Muscle layer of duodenum (tissue), 2 donors: Measurements from ENCODE around the gene FAM53A.

Experiments
- H3K27ac ChIP-seq: one replicate; pipeline ENCODE4 v1.7.0; 2013; ENCODE audit warnings: mild to moderate bottlenecking, low read length
- H3K27me3 ChIP-seq: one replicate; pipeline ENCODE4 v1.7.0; 2013; ENCODE audit warnings: low read depth, mild to moderate bottlenecking, control low read depth, low read length
- H3K36me3 ChIP-seq, 2 donors: one replicate each; pipeline ENCODE4 v1.7.0; 2013; ENCODE audit warnings: low read length in 2 of 2, control low read depth in 1 of 2, mild to moderate bottlenecking in 1 of 2; ENCODE audit not compliant: insufficient read depth in 2 of 2, control insufficient read depth in 1 of 2
- H3K4me1 ChIP-seq, 2 donors: one replicate each; pipeline ENCODE4 v1.7.0; 2013; ENCODE audit warnings: low read length in 2 of 2, mild to moderate bottlenecking in 2 of 2, control low read depth in 1 of 2, moderate library complexity in 1 of 2; ENCODE audit not compliant: insufficient read depth in 2 of 2, control insufficient read depth in 1 of 2
- H3K4me3 ChIP-seq, 2 donors: one replicate each; pipeline ENCODE4 v1.7.0; 2013; ENCODE audit warnings: low read length in 2 of 2, low read depth in 1 of 2, mild to moderate bottlenecking in 1 of 2
- H3K9me3 ChIP-seq, 2 donors: one replicate each; pipeline ENCODE4 v1.7.0; 2013; ENCODE audit warnings: low read length in 2 of 2, control low read depth in 1 of 2, mild to moderate bottlenecking in 1 of 2; ENCODE audit not compliant: control insufficient read depth in 1 of 2
- donor health status: healthy.

The FAM53A gene

GRCh38 chr4:1683736-1684505 lies at the start of gene FAM53A:
Gene FAM53A (minus strand): TSS chr4:1684313. CDS start chr4:1668741, 15,572 bp downstream.
- Histone ChIP-seq H3K27ac (peak within 1 kb of the TSS; percentile 35), H3K36me3 (no peaks in the 10 kb centered on the region), H3K27me3 (no peaks in the 10 kb centered on the region), H3K4me1 (peaks cover 0 to 7% of the 10 kb centered on the region in 2 donors), H3K9me3 (no peaks in the 10 kb centered on the region), H3K4me3 (peak within 1 kb of the TSS; percentile 52 to 71)

GRCh38 chr4:1732911-1733310 lies 48.8 kb upstream of the FAM53A start:
- peaks cover 2 to 3% of the 10 kb centered on the region in 2 donors for H3K9me3 ChIP-seq
- H3K4me1 ChIP-seq = no peaks in the 10 kb centered on the region
- peaks cover 9 to 53% of the 10 kb centered on the region in 2 donors for H3K36me3 ChIP-seq
- no peak overlapping the region for H3K4me3 ChIP-seq
- no peak overlapping the region for H3K27ac ChIP-seq
- H3K27me3 ChIP-seq = no peaks in the 10 kb centered on the region

DNA sequence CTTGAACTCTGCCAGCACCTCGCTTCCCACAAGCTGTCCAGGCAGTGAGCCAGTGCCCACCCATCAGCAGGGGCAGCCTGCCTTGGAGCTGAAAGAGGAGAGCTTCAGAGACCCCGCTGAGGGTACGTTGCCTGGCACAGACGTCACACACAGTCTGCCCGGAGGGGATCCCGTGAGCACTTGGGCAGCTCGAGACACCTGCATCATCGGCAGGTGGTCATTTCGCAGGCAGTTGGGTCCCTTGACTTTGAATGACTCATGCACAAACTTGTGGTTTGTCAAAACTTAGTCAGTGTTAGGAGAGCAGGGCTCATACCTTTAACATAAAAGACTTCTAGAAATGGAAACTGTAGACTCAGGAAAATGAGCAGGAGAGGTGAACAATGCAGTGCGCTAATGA lies 47.1 kb upstream of the FAM53A start:
- H3K27ac ChIP-seq = no peak overlapping the region
- H3K9me3 ChIP-seq = no peaks in the 10 kb centered on the region
- peaks cover 8 to 42% of the 10 kb centered on the region in 2 donors for H3K36me3 ChIP-seq
- no peaks in the 10 kb centered on the region for H3K4me1 ChIP-seq
- no peak overlapping the region for H3K4me3 ChIP-seq
- no peaks in the 10 kb centered on the region for H3K27me3 ChIP-seq

GRCh38 chr4:1730532-1731135 lies 46.5 kb upstream of the FAM53A start:
- Histone ChIP-seq H3K4me3 (no peak overlapping the region), H3K27ac (no peak overlapping the region), H3K4me1 (no peaks in the 10 kb centered on the region), H3K9me3 (no peaks in the 10 kb centered on the region), H3K27me3 (no peaks in the 10 kb centered on the region), H3K36me3 (peaks cover 8 to 38% of the 10 kb centered on the region in 2 donors)

DNA sequence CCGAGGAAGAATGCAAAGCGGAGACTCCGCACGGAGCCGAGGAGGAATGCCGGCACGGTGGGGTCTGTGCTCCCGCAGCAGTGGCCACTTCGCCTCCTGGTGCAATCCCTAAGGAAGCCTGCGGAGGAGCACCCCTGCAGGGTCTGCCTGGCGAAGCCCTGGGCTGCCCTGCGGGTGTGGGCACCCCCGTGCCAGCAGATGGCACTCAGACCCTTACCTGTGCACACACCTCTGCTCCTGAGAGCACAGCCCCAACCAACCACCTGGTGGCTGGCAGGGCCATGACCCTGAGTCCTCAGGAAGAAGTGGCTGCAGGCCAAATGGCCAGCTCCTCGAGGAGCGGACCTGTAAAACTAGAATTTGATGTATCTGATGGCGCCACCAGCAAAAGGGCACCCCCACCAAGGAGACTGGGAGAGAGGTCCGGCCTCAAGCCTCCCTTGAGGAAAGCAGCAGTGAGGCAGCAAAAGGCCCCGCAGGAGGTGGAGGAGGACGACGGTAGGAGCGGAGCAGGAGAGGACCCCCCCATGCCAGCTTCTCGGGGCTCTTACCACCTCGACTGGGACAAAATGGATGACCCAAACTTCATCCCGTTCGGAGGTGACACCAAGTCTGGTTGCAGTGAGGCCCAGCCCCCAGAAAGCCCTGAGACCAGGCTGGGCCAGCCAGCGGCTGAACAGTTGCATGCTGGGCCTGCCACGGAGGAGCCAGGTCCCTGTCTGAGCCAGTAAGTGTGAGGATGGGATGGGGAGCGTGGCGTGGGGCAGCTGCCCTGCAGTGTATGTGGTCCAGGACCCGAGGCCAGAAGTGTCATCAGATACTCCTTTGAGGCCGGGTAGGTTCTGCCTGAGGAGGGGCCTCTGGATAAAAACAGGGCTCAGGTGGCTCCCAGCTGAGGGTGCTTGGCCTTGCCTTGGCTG lies 44.2 kb upstream of the FAM53A start:
- H3K9me3 ChIP-seq = no peaks in the 10 kb centered on the region
- H3K4me1 ChIP-seq = no peaks in the 10 kb centered on the region
- peaks cover 12 to 28% of the 10 kb centered on the region in 2 donors for H3K36me3 ChIP-seq
- no peak overlapping the region for H3K4me3 ChIP-seq
- no peak overlapping the region for H3K27ac ChIP-seq
- H3K27me3 ChIP-seq = no peaks in the 10 kb centered on the region

GRCh38 chr4:1727117-1728031 lies 43.3 kb upstream of the FAM53A start:
- H3K27me3 ChIP-seq = no peaks in the 10 kb centered on the region
- H3K27ac ChIP-seq = no peak overlapping the region
- peaks cover 0 to 5% of the 10 kb centered on the region in 2 donors for H3K4me1 ChIP-seq
- peaks cover 6 to 20% of the 10 kb centered on the region in 2 donors for H3K36me3 ChIP-seq
- no peak overlapping the region for H3K4me3 ChIP-seq
- no peaks in the 10 kb centered on the region for H3K9me3 ChIP-seq

- Histone ChIP-seq H3K4me1 (peaks cover 0 to 14% of the 10 kb centered on the region in 2 donors), H3K36me3 (peaks cover 5 to 16% of the 10 kb centered on the region in 2 donors), H3K27ac (no peak overlapping the region), H3K27me3 (no peaks in the 10 kb centered on the region), H3K9me3 (no peaks in the 10 kb centered on the region), H3K4me3 (no peak overlapping the region)
Measured at GRCh38 chr4:1726146-1726934, 42.2 kb upstream of the FAM53A start.

DNA sequence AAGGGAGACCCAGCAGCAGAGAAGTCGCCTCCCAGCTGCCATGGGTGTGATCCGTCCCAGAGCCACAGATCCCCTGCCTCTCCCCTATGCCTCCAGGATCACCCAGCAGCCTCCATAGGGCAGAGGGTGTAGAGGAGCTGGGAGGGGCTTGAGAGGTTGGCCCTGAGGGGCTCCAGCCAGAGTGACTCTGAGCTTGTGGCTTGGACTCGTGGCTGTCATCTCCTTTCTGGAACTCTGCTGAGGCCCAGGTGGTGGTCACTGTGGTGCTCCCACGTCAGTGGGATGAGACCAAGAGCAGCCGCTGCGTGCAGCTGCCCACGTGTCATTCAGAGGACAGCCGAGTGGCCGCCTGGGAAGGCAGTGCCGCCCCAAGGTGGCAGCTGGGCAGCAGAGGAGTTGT lies 41.4 kb upstream of the FAM53A start:
- no peak overlapping the region for H3K27ac ChIP-seq
- peaks cover 5 to 10% of the 10 kb centered on the region in 2 donors for H3K36me3 ChIP-seq
- peaks cover 0 to 14% of the 10 kb centered on the region in 2 donors for H3K4me1 ChIP-seq
- no peak overlapping the region for H3K4me3 ChIP-seq
- no peaks in the 10 kb centered on the region for H3K9me3 ChIP-seq
- H3K27me3 ChIP-seq = no peaks in the 10 kb centered on the region

DNA sequence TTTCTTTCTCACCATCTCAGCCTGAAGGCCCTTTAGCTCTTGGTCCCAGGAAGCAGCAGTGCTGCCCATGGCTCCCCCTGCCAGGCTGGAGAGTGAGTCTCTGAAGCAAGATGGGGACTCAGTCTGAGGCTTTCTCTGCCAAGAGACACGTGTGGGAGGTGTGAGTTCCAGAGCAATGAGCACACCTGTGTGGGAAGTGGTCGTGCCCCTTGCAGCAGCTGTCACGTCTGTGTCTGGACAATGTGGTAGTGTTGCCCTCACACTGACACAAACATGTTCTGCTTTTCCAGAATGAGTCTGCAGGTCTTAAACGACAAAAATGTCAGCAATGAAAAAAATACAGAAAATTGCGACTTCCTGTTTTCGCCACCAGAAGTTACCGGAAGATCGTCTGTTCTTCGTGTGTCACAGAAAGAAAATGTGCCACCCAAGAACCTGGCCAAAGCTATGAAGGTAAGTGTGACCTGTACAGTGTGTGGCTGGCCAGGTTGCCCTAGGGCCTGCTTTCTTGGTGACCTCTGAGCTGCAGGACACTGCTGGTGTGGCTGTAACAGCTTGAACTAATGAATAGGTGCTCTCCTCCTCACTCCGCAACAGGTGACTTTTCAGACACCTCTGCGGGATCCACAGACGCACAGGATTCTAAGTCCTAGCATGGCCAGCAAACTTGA lies 39.2 kb upstream of the FAM53A start:
- peaks cover 5 to 8% of the 10 kb centered on the region in 2 donors for H3K36me3 ChIP-seq
- H3K4me1 ChIP-seq = peaks cover 0 to 34% of the 10 kb centered on the region in 2 donors

More for the DNA sequence above, 39.2 kb upstream of the FAM53A start:
- Histone ChIP-seq H3K27ac (peak overlapping the region; percentile 43), H3K27me3 (no peaks in the 10 kb centered on the region), H3K9me3 (no peaks in the 10 kb centered on the region), H3K4me3 (peak overlapping the region; percentile 2 to 28)
